Heart left ventricle (tissue), 13 donors: ENCODE measurements around the gene KLF5.

Experiments
- CTCF ChIP-seq, 12 donors: fragments of 200-600 bp; sonication (generic) in 4 of 12; IDR thresholded peaks; one replicate each; pipeline versions ENCODE4 v1.5.0 to v1.8.0; 2018 to 2022; ENCODE audit warnings: antibody characterized with exemption in 12 of 12, mild to moderate bottlenecking in 5 of 12
- POLR2A ChIP-seq, 2 donors: fragments of 450-650 bp; IDR thresholded peaks; one replicate each; pipeline ENCODE4 v1.6.1; 2017; ENCODE audit warnings: antibody characterized with exemption in 2 of 2, mild to moderate bottlenecking in 2 of 2, moderate library complexity in 2 of 2
- donor health status: ischemic (EF 13 %, LVEDD 7.1; RV severe dilation, severe dysfunction).
- donor health status: DM: no; HTN: yes; CAD: no.
- donor health status: DM: no; HTN: no; CAD: no.
- donor health status: ischemic (EF 25% LVEDD 6.9; RV normal size, moderate dysfunction).
- donor health status: ischemic (EF 25% LVEDD 5.7; RV mildly dilated, moderate dysfunction).
- donor health status: ischemic (EF 35%, LVEDD 5.7; RV mildly dilated, moderate dysfunction).
- donor health status: nonischemic (EF 11% LVEDD 7.7; RV severe dilation, severe dysfunction).
- donor health status: DM: yes; HTN: yes; CAD: no.
- donor health status: PGD.
- donor health status: ischemic (EF 29% LVEDD 5.4; RV normal size, mild dysfunction).
- donor health status: nonischemic (EF 23%, LVEDD 6.1; RV moderate dilation, normal function).

GRCh38 chr13:73036566-73036965 lies 22.2 kb upstream of the KLF5 start:
- TF ChIP-seq CTCF (IDR thresholded peaks at IDR 0.05) (no peak), POLR2A (IDR thresholded peaks at IDR 0.05) (no peak)
